ENCODE measurements around the gene APBA2. TPM values are rescaled to one million over a fixed set of nuclear protein-coding genes. Genes with fewer than 3 reads are reported as not detected.

APBA2 gene
- total RNA-seq, 4 donors from 2014 or later, result 3.3 to 5.4 (median 4.5) TPM

- Histone ChIP-seq H3K4me3 (no peak overlapping the region), H3K27me3 (no peaks in the 10 kb centered on the region), H3K4me1 (no peaks in the 10 kb centered on the region), H3K27ac (no peak overlapping the region), H3K9me3 (no peaks in the 10 kb centered on the region), H3K36me3 (no peaks in the 10 kb centered on the region)
- WGBS, 2 donors, result 72 to 79% methylated on average over 11 of the region's 11 CpGs
- DNase-seq (ENCODE audit: low spot score in 2 of 2), result no peak
- TF ChIP-seq POLR2A (IDR thresholded peaks at IDR 0.05), result no peak
- TF ChIP-seq EP300 (IDR thresholded peaks at IDR 0.05), result no peak
- TF ChIP-seq, protein P1, sequence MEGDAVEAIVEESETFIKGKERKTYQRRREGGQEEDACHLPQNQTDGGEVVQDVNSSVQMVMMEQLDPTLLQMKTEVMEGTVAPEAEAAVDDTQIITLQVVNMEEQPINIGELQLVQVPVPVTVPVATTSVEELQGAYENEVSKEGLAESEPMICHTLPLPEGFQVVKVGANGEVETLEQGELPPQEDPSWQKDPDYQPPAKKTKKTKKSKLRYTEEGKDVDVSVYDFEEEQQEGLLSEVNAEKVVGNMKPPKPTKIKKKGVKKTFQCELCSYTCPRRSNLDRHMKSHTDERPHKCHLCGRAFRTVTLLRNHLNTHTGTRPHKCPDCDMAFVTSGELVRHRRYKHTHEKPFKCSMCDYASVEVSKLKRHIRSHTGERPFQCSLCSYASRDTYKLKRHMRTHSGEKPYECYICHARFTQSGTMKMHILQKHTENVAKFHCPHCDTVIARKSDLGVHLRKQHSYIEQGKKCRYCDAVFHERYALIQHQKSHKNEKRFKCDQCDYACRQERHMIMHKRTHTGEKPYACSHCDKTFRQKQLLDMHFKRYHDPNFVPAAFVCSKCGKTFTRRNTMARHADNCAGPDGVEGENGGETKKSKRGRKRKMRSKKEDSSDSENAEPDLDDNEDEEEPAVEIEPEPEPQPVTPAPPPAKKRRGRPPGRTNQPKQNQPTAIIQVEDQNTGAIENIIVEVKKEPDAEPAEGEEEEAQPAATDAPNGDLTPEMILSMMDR (IDR thresholded peaks at IDR 0.05), result no peak
These were observed 244.2 kb downstream of the APBA2 start for GRCh38 chr15:29129926-29130325.

- Histone ChIP-seq H3K27ac (no peak overlapping the region), H3K4me3 (no peak overlapping the region), H3K27me3 (no peaks in the 10 kb centered on the region), H3K9me3 (no peaks in the 10 kb centered on the region), H3K4me1 (no peaks in the 10 kb centered on the region), H3K36me3 (no peaks in the 10 kb centered on the region)
- WGBS, 2 donors, result 46 to 52% methylated on average over 6 of the region's 6 CpGs
- TF ChIP-seq POLR2A (IDR thresholded peaks at IDR 0.05) (no peak), EP300 (IDR thresholded peaks at IDR 0.05) (no peak)
- TF ChIP-seq, protein P1 (IDR thresholded peaks at IDR 0.05), result no peak
- no peak for DNase-seq (ENCODE audit: low spot score in 2 of 2)
These were observed 244.7 kb downstream of the APBA2 start for GRCh38 chr15:29130476-29130875.

GRCh38 chr15:29130951-29131839, 245.4 kb downstream of the APBA2 start:
- TF ChIP-seq POLR2A (IDR thresholded peaks at IDR 0.05) (no peak), EP300 (IDR thresholded peaks at IDR 0.05) (no peak)
- TF ChIP-seq, protein P1 (IDR thresholded peaks at IDR 0.05), result no peak
- no peaks in the 10 kb centered on the region for H3K4me1 ChIP-seq
- H3K9me3 ChIP-seq, result no peaks in the 10 kb centered on the region
- no peaks in the 10 kb centered on the region for H3K27me3 ChIP-seq
- DNase-seq (ENCODE audit: low spot score in 2 of 2), result no peak
- H3K4me3 ChIP-seq, result no peak overlapping the region
- H3K27ac ChIP-seq, result no peak overlapping the region
- WGBS, 2 donors, result 58 to 60% methylated on average over 16 to 18 of the region's 19 CpGs
- H3K36me3 ChIP-seq, result no peaks in the 10 kb centered on the region

DNA sequence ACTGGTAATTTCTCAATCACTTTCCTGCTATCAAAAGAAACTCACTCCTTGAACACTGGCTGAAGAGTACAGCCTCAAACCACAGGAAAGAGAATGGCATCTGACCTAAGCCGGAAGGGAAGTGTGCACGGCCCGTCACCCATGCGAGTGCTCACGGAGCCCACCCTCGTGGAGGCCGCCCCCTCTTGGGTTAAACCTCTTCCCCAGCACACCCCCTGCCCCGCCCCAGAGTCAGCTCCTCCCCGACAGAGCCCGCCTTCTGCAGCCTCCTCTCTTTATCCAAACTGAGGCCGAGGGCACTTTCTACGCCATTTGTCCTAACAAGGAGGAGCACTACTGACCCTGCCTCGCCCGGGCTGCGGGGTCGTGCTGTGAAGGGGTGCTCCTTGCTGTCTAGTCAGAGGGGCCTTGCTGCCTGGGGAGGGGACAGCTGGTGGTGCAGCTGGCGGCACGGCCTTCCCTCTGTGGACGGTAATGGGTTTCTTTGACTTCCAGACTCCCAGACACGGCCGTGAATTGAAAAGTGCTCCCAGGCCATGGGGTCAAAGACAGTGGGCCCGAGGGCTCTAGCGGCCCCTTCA, 246.2 kb downstream of the APBA2 start:
- no peaks in the 10 kb centered on the region for H3K27me3 ChIP-seq
- H3K9me3 ChIP-seq, result no peaks in the 10 kb centered on the region
- TF ChIP-seq EP300 (IDR thresholded peaks at IDR 0.05), result no peak
- no peak for TF ChIP-seq POLR2A (IDR thresholded peaks at IDR 0.05)
- TF ChIP-seq, protein P1 (IDR thresholded peaks at IDR 0.05), result no peak
- no peaks in the 10 kb centered on the region for H3K4me1 ChIP-seq
- no peaks in the 10 kb centered on the region for H3K36me3 ChIP-seq
- H3K4me3 ChIP-seq, result no peak overlapping the region
- 32 to 34% methylated on average over 19 to 20 of the region's 23 CpGs for WGBS, 2 donors
- DNase-seq (ENCODE audit: low spot score in 2 of 2), result no peak
- H3K27ac ChIP-seq, result no peak overlapping the region

DNA sequence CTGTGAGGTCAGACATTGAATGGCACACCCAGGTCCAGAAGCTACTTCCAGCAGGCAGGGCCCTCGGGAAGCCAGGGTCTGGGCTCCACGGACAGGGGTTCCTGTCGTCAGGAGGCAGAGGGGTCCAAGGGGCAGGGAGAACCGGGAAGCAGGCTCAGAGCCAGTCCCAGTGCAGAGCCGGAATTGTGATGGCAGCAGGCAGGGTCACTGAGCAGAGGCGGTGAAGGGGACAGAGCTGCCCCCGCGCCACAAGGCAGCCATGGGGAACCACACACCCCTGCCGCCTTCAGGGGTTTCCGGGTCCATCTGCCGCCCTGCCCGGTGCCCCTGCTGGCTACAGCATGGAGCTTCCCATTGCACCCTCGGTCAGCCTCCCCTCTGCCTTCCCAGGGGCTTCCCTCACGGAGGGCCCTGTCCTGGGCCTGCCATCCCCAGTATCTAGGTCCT, 247.0 kb downstream of the APBA2 start:
- H3K36me3 ChIP-seq, result no peaks in the 10 kb centered on the region
- no peak overlapping the region for H3K4me3 ChIP-seq
- no peaks in the 10 kb centered on the region for H3K27me3 ChIP-seq
- H3K9me3 ChIP-seq, result no peaks in the 10 kb centered on the region
- H3K27ac ChIP-seq, result no peak overlapping the region
- DNase-seq (ENCODE audit: low spot score in 2 of 2), result no peak
- TF ChIP-seq, protein P1 (IDR thresholded peaks at IDR 0.05), result no peak
- TF ChIP-seq EP300 (IDR thresholded peaks at IDR 0.05), result no peak
- 72 to 81% methylated on average over 10 to 14 of the region's 14 CpGs for WGBS, 2 donors
- H3K4me1 ChIP-seq, result no peaks in the 10 kb centered on the region

Data from tibial nerve (tissue), 4 donors.